Measurements from ENCODE around the gene TFF1.

- TF ChIP-seq CTCF (IDR thresholded peaks at IDR 0.05) (no peak), EZH2 (IDR thresholded peaks at IDR 0.05) (no peak), EZH2phosphoT487 (IDR thresholded peaks at IDR 0.05) (no peak)
These were observed 1.2 kb upstream of the TFF1 start for GRCh38 chr21:42367367-42368165.

Data from neural progenitor cell (in vitro differentiated cells).